ENCODE data around the gene ARRB1. TPM values are rescaled to one million over a fixed set of nuclear protein-coding genes. Genes with fewer than 3 reads are reported as not detected.
"Not testable (repeated sequence)": the region's sequence is repeated elsewhere in the genome, so short reads cannot be mapped to it uniquely, and the experiment has no call there.

ARRB1 gene
- total RNA-seq, 6 experiments from 2014 or later = 10.8 to 14.4 (median 11.2) TPM

GRCh38 chr11:75308116-75308515 lies 43.3 kb downstream of the ARRB1 start:
- TF ChIP-seq, protein P1, sequence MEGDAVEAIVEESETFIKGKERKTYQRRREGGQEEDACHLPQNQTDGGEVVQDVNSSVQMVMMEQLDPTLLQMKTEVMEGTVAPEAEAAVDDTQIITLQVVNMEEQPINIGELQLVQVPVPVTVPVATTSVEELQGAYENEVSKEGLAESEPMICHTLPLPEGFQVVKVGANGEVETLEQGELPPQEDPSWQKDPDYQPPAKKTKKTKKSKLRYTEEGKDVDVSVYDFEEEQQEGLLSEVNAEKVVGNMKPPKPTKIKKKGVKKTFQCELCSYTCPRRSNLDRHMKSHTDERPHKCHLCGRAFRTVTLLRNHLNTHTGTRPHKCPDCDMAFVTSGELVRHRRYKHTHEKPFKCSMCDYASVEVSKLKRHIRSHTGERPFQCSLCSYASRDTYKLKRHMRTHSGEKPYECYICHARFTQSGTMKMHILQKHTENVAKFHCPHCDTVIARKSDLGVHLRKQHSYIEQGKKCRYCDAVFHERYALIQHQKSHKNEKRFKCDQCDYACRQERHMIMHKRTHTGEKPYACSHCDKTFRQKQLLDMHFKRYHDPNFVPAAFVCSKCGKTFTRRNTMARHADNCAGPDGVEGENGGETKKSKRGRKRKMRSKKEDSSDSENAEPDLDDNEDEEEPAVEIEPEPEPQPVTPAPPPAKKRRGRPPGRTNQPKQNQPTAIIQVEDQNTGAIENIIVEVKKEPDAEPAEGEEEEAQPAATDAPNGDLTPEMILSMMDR (IDR thresholded peaks at IDR 0.05) = no peak
- DNase-seq = no peak
- Mint-ChIP-seq H3K9me3 (no peaks in the 10 kb centered on the region), H3K4me3 (no peak overlapping the region), H3K4me1 (ENCODE audit: low read depth) (peaks cover 15% of the 10 kb centered on the region), H3K27ac (no peak overlapping the region), H3K27me3 (ENCODE audit: insufficient read depth) (no peaks in the 10 kb centered on the region; the same call in 1 of the 2 replicates), H3K36me3 (ENCODE audit: low read depth) (peaks cover 5% of the 10 kb centered on the region; the same call in 1 of the 2 replicates)

DNA sequence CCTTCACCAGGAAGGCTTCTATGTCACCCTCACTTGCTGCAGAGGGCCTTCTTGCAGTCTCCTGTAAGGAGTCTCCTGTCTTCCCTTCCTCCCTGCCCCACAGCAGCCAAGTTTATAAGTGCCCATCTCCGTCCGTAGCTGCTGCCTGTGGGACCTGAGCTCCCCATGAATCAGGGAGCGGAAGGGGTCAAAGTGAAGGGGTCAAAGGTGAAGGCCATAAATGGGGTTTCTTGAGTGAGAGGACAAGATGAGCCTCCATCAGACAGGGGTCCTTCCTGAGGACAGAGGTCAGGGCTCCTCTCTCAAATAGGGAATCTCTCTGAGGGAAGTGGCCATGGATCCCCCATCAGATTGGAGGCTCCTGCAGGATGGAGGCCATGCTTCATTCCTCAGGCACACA lies 44.4 kb downstream of the ARRB1 start:
- TF ChIP-seq, protein P1 (IDR thresholded peaks at IDR 0.05) = no peak
- Mint-ChIP-seq H3K27me3 (ENCODE audit: insufficient read depth) (no peaks in the 10 kb centered on the region; the same call in 1 of the 2 replicates), H3K9me3 (no peaks in the 10 kb centered on the region), H3K4me3 (no peak overlapping the region), H3K4me1 (ENCODE audit: low read depth) (peaks cover 5% of the 10 kb centered on the region; the same call in 1 of the 2 replicates), H3K27ac (no peak overlapping the region), H3K36me3 (ENCODE audit: low read depth) (no peaks in the 10 kb centered on the region; the same call in 1 of the 2 replicates)
- no peak for DNase-seq

DNA sequence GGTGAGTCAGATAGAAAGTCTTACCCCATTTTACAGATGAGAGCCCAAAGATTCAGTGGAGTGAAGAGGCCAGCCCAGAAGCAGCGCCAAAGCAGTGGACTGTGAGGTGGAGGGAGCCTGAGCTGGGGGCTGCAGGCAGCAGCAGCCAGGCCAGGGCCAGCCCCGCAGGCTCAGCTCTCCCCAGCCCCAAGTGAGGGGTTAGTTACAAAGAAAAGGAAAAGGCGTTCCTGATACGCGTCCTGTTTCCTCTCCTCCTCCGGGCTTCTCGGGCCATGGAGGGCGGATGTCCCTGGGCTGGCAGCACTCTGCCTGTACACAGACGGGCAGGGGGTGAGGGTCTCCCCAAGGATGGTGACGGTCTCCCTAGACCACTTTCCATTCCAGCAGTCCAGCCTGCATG lies 44.9 kb downstream of the ARRB1 start:
- DNase-seq = no peak
- H3K4me1 Mint-ChIP-seq (ENCODE audit: low read depth) = no peaks in the 10 kb centered on the region
- H3K4me3 Mint-ChIP-seq = no peak overlapping the region
- H3K9me3 Mint-ChIP-seq = no peaks in the 10 kb centered on the region
- no peaks in the 10 kb centered on the region; the same call in 1 of the 2 replicates for H3K27me3 Mint-ChIP-seq (ENCODE audit: insufficient read depth)
- no peak overlapping the region for H3K27ac Mint-ChIP-seq
- no peaks in the 10 kb centered on the region for H3K36me3 Mint-ChIP-seq (ENCODE audit: low read depth)
- TF ChIP-seq, protein P1 (IDR thresholded peaks at IDR 0.05) = no peak

DNA sequence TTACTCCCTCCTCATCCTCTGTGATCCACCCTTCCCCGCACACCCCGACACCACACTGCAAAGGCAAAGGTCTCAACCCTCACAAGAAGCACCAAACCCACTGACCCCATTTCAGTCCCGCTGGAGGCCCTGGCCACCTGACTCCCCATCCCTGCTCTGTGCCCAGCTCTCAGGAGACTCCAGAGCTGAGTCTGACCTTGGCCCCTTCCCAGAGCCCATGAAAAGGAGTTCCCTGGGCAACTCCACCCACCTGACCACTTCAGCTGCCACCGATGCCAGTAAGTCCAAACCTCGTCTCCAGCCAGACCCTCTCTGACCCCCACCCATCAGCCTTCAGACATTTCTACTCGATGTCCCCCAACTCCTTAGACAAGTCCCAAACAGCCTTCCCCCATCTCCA lies 45.5 kb downstream of the ARRB1 start:
- no peak overlapping the region for H3K4me3 Mint-ChIP-seq
- H3K9me3 Mint-ChIP-seq = no peaks in the 10 kb centered on the region
- H3K27me3 Mint-ChIP-seq (ENCODE audit: insufficient read depth) = no peaks in the 10 kb centered on the region; the same call in 1 of the 2 replicates
- DNase-seq = no peak
- TF ChIP-seq, protein P1 (IDR thresholded peaks at IDR 0.05) = no peak
- no peaks in the 10 kb centered on the region for H3K36me3 Mint-ChIP-seq (ENCODE audit: low read depth)
- H3K27ac Mint-ChIP-seq = no peak overlapping the region
- no peaks in the 10 kb centered on the region for H3K4me1 Mint-ChIP-seq (ENCODE audit: low read depth)

DNA sequence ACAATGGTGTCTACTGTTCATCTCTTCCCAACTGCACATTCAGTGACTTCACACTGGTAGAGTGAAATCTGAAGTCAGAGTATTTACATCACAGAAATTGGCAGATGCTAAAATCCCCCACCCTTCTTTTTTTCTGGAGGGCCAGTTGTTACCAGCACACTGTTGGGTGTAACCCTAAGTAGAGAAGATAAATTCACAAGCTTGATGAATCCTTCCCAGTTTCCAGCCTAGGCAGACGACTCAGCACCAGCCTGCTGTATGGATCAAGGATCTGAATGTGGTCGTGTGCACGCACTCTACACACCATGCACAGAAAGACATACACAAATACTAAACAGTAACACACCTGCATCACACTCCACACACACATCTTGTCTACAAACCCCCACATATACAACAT lies 46.0 kb downstream of the ARRB1 start:
- TF ChIP-seq, protein P1 (IDR thresholded peaks at IDR 0.05) = no peak
- no peaks in the 10 kb centered on the region for H3K36me3 Mint-ChIP-seq (ENCODE audit: low read depth)
- no peak overlapping the region for H3K4me3 Mint-ChIP-seq
- H3K27me3 Mint-ChIP-seq (ENCODE audit: insufficient read depth) = no peaks in the 10 kb centered on the region; the same call in 1 of the 2 replicates
- H3K9me3 Mint-ChIP-seq = no peaks in the 10 kb centered on the region
- no peak for DNase-seq
- H3K4me1 Mint-ChIP-seq (ENCODE audit: low read depth) = no peaks in the 10 kb centered on the region
- H3K27ac Mint-ChIP-seq = no peak overlapping the region

DNA sequence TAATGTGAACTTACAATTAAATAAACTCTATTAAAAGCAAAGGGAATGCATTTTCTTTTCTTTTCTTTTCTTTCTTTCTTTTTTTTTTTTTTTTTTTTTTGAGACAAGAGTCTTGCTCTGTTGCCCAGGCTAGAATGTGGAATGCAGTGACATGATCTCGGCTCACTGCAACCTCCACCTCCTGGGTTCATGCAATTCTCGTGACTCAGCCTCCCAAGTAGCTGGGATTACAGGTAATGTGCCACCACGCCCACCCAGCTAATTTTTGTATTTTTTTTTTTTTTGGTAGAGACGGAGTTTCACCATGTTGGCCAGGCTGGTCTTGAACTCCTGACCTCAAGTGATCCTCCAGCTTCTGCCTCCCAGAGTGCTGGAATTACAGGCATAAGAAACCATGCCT lies 46.5 kb downstream of the ARRB1 start:
- not testable (repeated sequence) for H3K36me3 Mint-ChIP-seq (ENCODE audit: low read depth); DNase-seq; H3K9me3 Mint-ChIP-seq; H3K4me3 Mint-ChIP-seq; H3K27ac Mint-ChIP-seq; H3K27me3 Mint-ChIP-seq (ENCODE audit: insufficient read depth); H3K4me1 Mint-ChIP-seq (ENCODE audit: low read depth)

Measured in HFFc6 (cell line).